ENCODE results near the gene NTM.

NTM gene

GRCh38 chr11:132111838-132112237 lies 741.4 kb downstream of the NTM start:
- DNase-seq, result no peak

- no peak for DNase-seq
These were observed 742.4 kb downstream of the NTM start for GRCh38 chr11:132112846-132113245.

- no peak for DNase-seq
These were observed 743.8 kb downstream of the NTM start for GRCh38 chr11:132114185-132114584.

- no peak for DNase-seq
These were observed 744.3 kb downstream of the NTM start for GRCh38 chr11:132114743-132115142.

- DNase-seq, result no peak
These were observed 745.0 kb downstream of the NTM start for GRCh38 chr11:132115454-132115853.

GRCh38 chr11:132116516-132116915 lies 746.1 kb downstream of the NTM start:
- DNase-seq, result no peak

- no peak for DNase-seq
These were observed 748.2 kb downstream of the NTM start for GRCh38 chr11:132118661-132119060.

GRCh38 chr11:132119573-132119972 lies 749.2 kb downstream of the NTM start:
- DNase-seq, result no peak

- DNase-seq, result no peak
These were observed 752.3 kb downstream of the NTM start for GRCh38 chr11:132122735-132123134.

GRCh38 chr11:132123449-132123848 lies 753.0 kb downstream of the NTM start:
- DNase-seq, result no peak

GRCh38 chr11:132123854-132124835 lies 753.7 kb downstream of the NTM start:
- no peak for DNase-seq

GRCh38 chr11:132125988-132126871 lies 755.8 kb downstream of the NTM start:
- no peak for DNase-seq

GRCh38 chr11:132126973-132127899 lies 756.8 kb downstream of the NTM start:
- no peak for DNase-seq

GRCh38 chr11:132127900-132128288 lies 757.5 kb downstream of the NTM start:
- DNase-seq, result no peak

- no peak for DNase-seq
These were observed 760.6 kb downstream of the NTM start for GRCh38 chr11:132131047-132131446.

GRCh38 chr11:132131961-132132360 lies 761.5 kb downstream of the NTM start:
- no peak for DNase-seq

- DNase-seq, result no peak
These were observed 763.9 kb downstream of the NTM start for GRCh38 chr11:132134322-132134721.

GRCh38 chr11:132137289-132137980 lies 767.0 kb downstream of the NTM start:
- no peak for DNase-seq

GRCh38 chr11:132137981-132138313 lies 767.5 kb downstream of the NTM start:
- no peak for DNase-seq

- DNase-seq, result no peak
These were observed 768.8 kb downstream of the NTM start for GRCh38 chr11:132139181-132139580.

- DNase-seq, result no peak
These were observed 769.6 kb downstream of the NTM start for GRCh38 chr11:132140056-132140455.

GRCh38 chr11:132142121-132142520 lies 771.7 kb downstream of the NTM start:
- no peak for DNase-seq

Data from activated CD8-positive, alpha-beta memory T cell treated with anti-CD3 and anti-CD28 coated beads, Interleukin-2, amount 50 U/mL, for 48 hours (primary cell).